ENCODE results near the gene ETHE1.
"Not testable (repeated sequence)": the region's sequence is repeated elsewhere in the genome, so short reads cannot be mapped to it uniquely, and the experiment has no call there.

Gene ETHE1

GRCh38 chr19:43522929-43523328 is 4.1 kb downstream of the ETHE1 start:
- DNase-seq, result no peak

GRCh38 chr19:43519436-43520088 is 7.4 kb downstream of the ETHE1 start:
- DNase-seq, result peak; percentile 84

- no peak for DNase-seq
Observed at GRCh38 chr19:43518051-43518450, 8.9 kb downstream of the ETHE1 start.

- DNase-seq, result not testable (repeated sequence)
Observed at GRCh38 chr19:43512399-43512798, 14.6 kb downstream of the ETHE1 start.

GRCh38 chr19:43511324-43511723 is 15.7 kb downstream of the ETHE1 start:
- no peak for DNase-seq

GRCh38 chr19:43510713-43511112 is 16.3 kb downstream of the ETHE1 start:
- DNase-seq, result no peak

- DNase-seq, result no peak
Observed at GRCh38 chr19:43507880-43508279, 19.1 kb downstream of the ETHE1 start.

- no peak for DNase-seq
Observed at GRCh38 chr19:43506629-43507028, 20.4 kb downstream of the ETHE1 start.

- no peak for DNase-seq
Observed at GRCh38 chr19:43505941-43506340, 21.1 kb downstream of the ETHE1 start.

GRCh38 chr19:43505186-43505456 is 21.9 kb downstream of the ETHE1 start:
- DNase-seq, result no peak

GRCh38 chr19:43504426-43505185 is 22.4 kb downstream of the ETHE1 start, which contains the start of gene PHLDB3:
TSS of gene PHLDB3 (minus strand) at chr19:43504746. CDS start at chr19:43504118, 628 bp downstream.
- peak; percentile 43 for DNase-seq

GRCh38 chr19:43503501-43504425 is 23.2 kb downstream of the ETHE1 start:
- peak; percentile 98 for DNase-seq

GRCh38 chr19:43502419-43502976 is 24.5 kb downstream of the ETHE1 start:
- no peak for DNase-seq

GRCh38 chr19:43501661-43502418 is 25.2 kb downstream of the ETHE1 start:
- DNase-seq, result no peak

GRCh38 chr19:43499042-43499441 is 28.0 kb downstream of the ETHE1 start:
- no peak for DNase-seq

- no peak for DNase-seq
Observed at GRCh38 chr19:43498233-43498842, 28.7 kb downstream of the ETHE1 start.

- DNase-seq, result no peak
Observed at GRCh38 chr19:43496960-43497359, 30.0 kb downstream of the ETHE1 start.

GRCh38 chr19:43495082-43495481 is 31.9 kb downstream of the ETHE1 start:
- DNase-seq, result no peak

- DNase-seq, result no peak
Observed at GRCh38 chr19:43490759-43491158, 36.2 kb downstream of the ETHE1 start.

GRCh38 chr19:43489979-43490599 is 36.9 kb downstream of the ETHE1 start:
- DNase-seq, result no peak

- DNase-seq, result no peak
Observed at GRCh38 chr19:43489310-43489709, 37.7 kb downstream of the ETHE1 start.

- DNase-seq, result no peak
Observed at GRCh38 chr19:43488179-43488578, 38.8 kb downstream of the ETHE1 start.
